ENCODE data around the gene LIN7B. TPM values are rescaled to one million over a fixed set of nuclear protein-coding genes. Genes with fewer than 3 reads are reported as not detected.

LIN7B gene
- total RNA-seq, 1 experiment from 2014 or later = 2.6 TPM

- Mint-ChIP-seq H3K27ac (ENCODE audit: low read depth, unreplicated experiment) (no peak overlapping the region), H3K4me3 (ENCODE audit: unreplicated experiment) (peak overlapping the region; percentile 82), H3K36me3 (ENCODE audit: insufficient read depth, unreplicated experiment) (no peaks in the 10 kb centered on the region), H3K4me1 (ENCODE audit: insufficient read depth, unreplicated experiment) (peaks cover 12% of the 10 kb centered on the region), H3K27me3 (ENCODE audit: insufficient read depth, unreplicated experiment) (no peaks in the 10 kb centered on the region), H3K9me3 (ENCODE audit: unreplicated experiment) (peaks cover 17% of the 10 kb centered on the region)
- no peak for TF ChIP-seq CTCF (IDR thresholded peaks at IDR 0.05; ENCODE audit: unreplicated experiment)
- CTCF ChIA-PET = interaction anchor here (0.6 to 1.5 kb wide), 3 partner anchors 53 to 205 kb away, joined by 3 to 5 read pairs (median 3); no protein-coding TSS in a partner anchor
- DNase-seq (ENCODE audit: unreplicated experiment) = no peak
- intact Hi-C loops (cut with micrococcal nuclease) = no loop called here
- POLR2A ChIA-PET = interaction anchor here (0.6 to 4.3 kb wide), 7 partner anchors 9 to 157 kb away, joined by 3 to 19 read pairs (median 3); partner anchors contain the start of genes GYS1 and RUVBL2
- BruUV-seq (replicated peaks) = no TSS peak
Observed at GRCh38 chr19:49150944-49151243, 36.7 kb downstream of the LIN7B start.

- Mint-ChIP-seq H3K27ac (ENCODE audit: low read depth, unreplicated experiment) (peak overlapping the region; percentile 9), H3K36me3 (ENCODE audit: insufficient read depth, unreplicated experiment) (no peaks in the 10 kb centered on the region), H3K4me1 (ENCODE audit: insufficient read depth, unreplicated experiment) (peaks cover 11% of the 10 kb centered on the region), H3K4me3 (ENCODE audit: unreplicated experiment) (peak overlapping the region; percentile 82), H3K27me3 (ENCODE audit: insufficient read depth, unreplicated experiment) (no peaks in the 10 kb centered on the region), H3K9me3 (ENCODE audit: unreplicated experiment) (peaks cover 17% of the 10 kb centered on the region)
- BruUV-seq (replicated peaks) = no TSS peak
- intact Hi-C loops (cut with micrococcal nuclease) = no loop called here
- peak; percentile 90 for DNase-seq (ENCODE audit: unreplicated experiment)
- POLR2A ChIA-PET = interaction anchor here (0.6 to 4.3 kb wide), 5 partner anchors 8 to 65 kb away, joined by 3 to 19 read pairs (median 3); no protein-coding TSS in a partner anchor
- CTCF ChIA-PET = interaction anchor here (0.6 to 1.5 kb wide), 3 partner anchors 53 to 206 kb away, joined by 3 to 5 read pairs (median 3); no protein-coding TSS in a partner anchor
- TF ChIP-seq CTCF (IDR thresholded peaks at IDR 0.05; ENCODE audit: unreplicated experiment) = no peak
Observed at GRCh38 chr19:49151267-49152118, 37.3 kb downstream of the LIN7B start.

GRCh38 chr19:49152119-49152550 is 38.0 kb downstream of the LIN7B start:
- no TSS peak for BruUV-seq (replicated peaks)
- no peaks in the 10 kb centered on the region for H3K27me3 Mint-ChIP-seq (ENCODE audit: insufficient read depth, unreplicated experiment)
- peak overlapping the region; percentile 82 for H3K4me3 Mint-ChIP-seq (ENCODE audit: unreplicated experiment)
- no peak overlapping the region for H3K27ac Mint-ChIP-seq (ENCODE audit: low read depth, unreplicated experiment)
- DNase-seq (ENCODE audit: unreplicated experiment) = no peak
- CTCF ChIA-PET = interaction anchor here (0.7 kb wide), 2 partner anchors 47 to 62 kb away, joined by 3 read pairs; no protein-coding TSS in a partner anchor
- TF ChIP-seq CTCF (IDR thresholded peaks at IDR 0.05; ENCODE audit: unreplicated experiment) = no peak
- intact Hi-C loops (cut with micrococcal nuclease) = no loop called here
- H3K9me3 Mint-ChIP-seq (ENCODE audit: unreplicated experiment) = peaks cover 17% of the 10 kb centered on the region
- POLR2A ChIA-PET = no interaction called here
- H3K4me1 Mint-ChIP-seq (ENCODE audit: insufficient read depth, unreplicated experiment) = peaks cover 11% of the 10 kb centered on the region
- H3K36me3 Mint-ChIP-seq (ENCODE audit: insufficient read depth, unreplicated experiment) = no peaks in the 10 kb centered on the region

GRCh38 chr19:49153167-49153809 is 39.1 kb downstream of the LIN7B start:
- POLR2A ChIA-PET = no interaction called here
- no peak overlapping the region for H3K4me3 Mint-ChIP-seq (ENCODE audit: unreplicated experiment)
- no peak for TF ChIP-seq CTCF (IDR thresholded peaks at IDR 0.05; ENCODE audit: unreplicated experiment)
- no peak for DNase-seq (ENCODE audit: unreplicated experiment)
- intact Hi-C loops (cut with micrococcal nuclease) = no loop called here
- CTCF ChIA-PET = interaction anchor here (0.6 kb wide), 1 partner anchor 1572 kb away, joined by 3 read pairs; no protein-coding TSS in a partner anchor
- no TSS peak for BruUV-seq (replicated peaks)
- no peaks in the 10 kb centered on the region for H3K36me3 Mint-ChIP-seq (ENCODE audit: insufficient read depth, unreplicated experiment)
- H3K4me1 Mint-ChIP-seq (ENCODE audit: insufficient read depth, unreplicated experiment) = peaks cover 14% of the 10 kb centered on the region
- peaks cover 17% of the 10 kb centered on the region for H3K9me3 Mint-ChIP-seq (ENCODE audit: unreplicated experiment)
- H3K27me3 Mint-ChIP-seq (ENCODE audit: insufficient read depth, unreplicated experiment) = no peaks in the 10 kb centered on the region
- H3K27ac Mint-ChIP-seq (ENCODE audit: low read depth, unreplicated experiment) = no peak overlapping the region

Measured in MCF 10A (cell line).